Ishikawa (cell line): Measurements from ENCODE around the gene ZBTB20.

ENCODE experiments used
- CEBPB ChIP-seq: IDR thresholded peaks from 2 replicates; pipeline ENCODE4 v1.6.1; 2012
- CREB1 ChIP-seq: IDR thresholded peaks from 2 replicates; pipeline ENCODE4 v1.6.1; 2012; ENCODE audit warnings: low read depth
- EGR1 ChIP-seq: IDR thresholded peaks from 2 replicates; pipeline ENCODE4 v1.6.1; 2012
- EP300 ChIP-seq: IDR thresholded peaks from 2 replicates; pipeline ENCODE4 v1.6.1; 2012; ENCODE audit warnings: borderline replicate concordance
- FOXM1 ChIP-seq: IDR thresholded peaks from 2 replicates; pipeline ENCODE4 v1.6.1; 2012; ENCODE audit warnings: low read depth, borderline replicate concordance
- MAX ChIP-seq: IDR thresholded peaks from 2 replicates; pipeline ENCODE4 v1.6.1; 2012
- RAD21 ChIP-seq: IDR thresholded peaks from 2 replicates; pipeline ENCODE4 v1.6.1; 2012; ENCODE audit warnings: low read depth
- REST ChIP-seq: IDR thresholded peaks from 2 replicates; pipeline ENCODE4 v1.6.1; 2012; ENCODE audit warnings: low read depth, mild to moderate bottlenecking
- TAF1 ChIP-seq: IDR thresholded peaks from 2 replicates; pipeline ENCODE4 v1.6.1; 2012; ENCODE audit warnings: low read depth, mild to moderate bottlenecking
- TCF12 ChIP-seq: IDR thresholded peaks from 2 replicates; pipeline ENCODE4 v1.6.1; 2012; ENCODE audit warnings: low read depth
- TEAD4 ChIP-seq: IDR thresholded peaks from 2 replicates; pipeline ENCODE4 v1.6.1; 2012
- USF1 ChIP-seq: IDR thresholded peaks from 2 replicates; pipeline ENCODE4 v1.6.1; 2012
- YY1 ChIP-seq: IDR thresholded peaks from 2 replicates; pipeline ENCODE4 v1.6.1; 2012; ENCODE audit warnings: low read depth
- ZBTB7A ChIP-seq: IDR thresholded peaks from 2 replicates; pipeline ENCODE4 v1.6.1; 2012; ENCODE audit warnings: low read depth

- no peak for TF ChIP-seq USF1
- TF ChIP-seq CEBPB: no peak
- no peak for TF ChIP-seq REST
- no peak for TF ChIP-seq MAX
- no peak for TF ChIP-seq TCF12
- no peak for TF ChIP-seq YY1
- TF ChIP-seq EGR1: no peak
- no peak for TF ChIP-seq TAF1
- TF ChIP-seq EP300: no peak
- no peak for TF ChIP-seq RAD21
- TF ChIP-seq ZBTB7A: no peak
- no peak for TF ChIP-seq FOXM1
- no peak for TF ChIP-seq TEAD4
- no peak for TF ChIP-seq CREB1
Observed at GRCh38 chr3:115018694-115019093, 128.4 kb downstream of the ZBTB20 start.
